Measurements from ENCODE around the gene FCN3.

The FCN3 gene

GRCh38 chr1:27380224-27380623 is 5.6 kb upstream of the FCN3 start:
- no peak for DNase-seq (ENCODE audit: low read depth in 2 of 2)

DNA sequence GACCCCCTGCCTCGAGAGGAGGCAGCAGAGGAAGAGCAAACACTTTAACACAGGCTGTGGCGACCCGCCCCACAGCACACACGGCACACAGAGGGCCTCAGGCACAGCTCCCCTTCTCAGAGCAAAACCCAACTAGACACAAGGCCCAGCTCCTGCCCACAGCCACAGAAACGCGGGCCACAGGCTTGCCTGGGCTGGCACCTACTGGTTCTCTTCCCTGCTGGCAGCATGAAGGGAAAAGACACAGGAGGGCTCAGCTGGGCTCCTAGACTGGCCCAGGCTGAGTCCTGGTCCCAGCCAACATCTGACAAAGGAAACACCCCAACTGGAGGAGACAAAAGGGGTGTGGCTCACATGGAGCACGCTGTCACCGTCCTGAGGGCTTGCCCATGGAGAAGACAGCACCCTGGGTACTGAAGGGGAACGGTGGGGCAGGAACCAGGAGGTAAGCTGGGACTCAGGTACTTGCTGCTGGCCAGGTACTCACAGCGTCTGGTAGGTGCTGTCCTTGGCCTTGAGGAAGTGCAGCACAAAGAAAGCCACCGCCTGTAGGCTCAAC is 5.0 kb upstream of the FCN3 start:
- DNase-seq (ENCODE audit: low read depth in 2 of 2) = no peak

- DNase-seq (ENCODE audit: low read depth in 2 of 2) = no peak
Measured at GRCh38 chr1:27377760-27378495, 3.3 kb upstream of the FCN3 start.

DNA sequence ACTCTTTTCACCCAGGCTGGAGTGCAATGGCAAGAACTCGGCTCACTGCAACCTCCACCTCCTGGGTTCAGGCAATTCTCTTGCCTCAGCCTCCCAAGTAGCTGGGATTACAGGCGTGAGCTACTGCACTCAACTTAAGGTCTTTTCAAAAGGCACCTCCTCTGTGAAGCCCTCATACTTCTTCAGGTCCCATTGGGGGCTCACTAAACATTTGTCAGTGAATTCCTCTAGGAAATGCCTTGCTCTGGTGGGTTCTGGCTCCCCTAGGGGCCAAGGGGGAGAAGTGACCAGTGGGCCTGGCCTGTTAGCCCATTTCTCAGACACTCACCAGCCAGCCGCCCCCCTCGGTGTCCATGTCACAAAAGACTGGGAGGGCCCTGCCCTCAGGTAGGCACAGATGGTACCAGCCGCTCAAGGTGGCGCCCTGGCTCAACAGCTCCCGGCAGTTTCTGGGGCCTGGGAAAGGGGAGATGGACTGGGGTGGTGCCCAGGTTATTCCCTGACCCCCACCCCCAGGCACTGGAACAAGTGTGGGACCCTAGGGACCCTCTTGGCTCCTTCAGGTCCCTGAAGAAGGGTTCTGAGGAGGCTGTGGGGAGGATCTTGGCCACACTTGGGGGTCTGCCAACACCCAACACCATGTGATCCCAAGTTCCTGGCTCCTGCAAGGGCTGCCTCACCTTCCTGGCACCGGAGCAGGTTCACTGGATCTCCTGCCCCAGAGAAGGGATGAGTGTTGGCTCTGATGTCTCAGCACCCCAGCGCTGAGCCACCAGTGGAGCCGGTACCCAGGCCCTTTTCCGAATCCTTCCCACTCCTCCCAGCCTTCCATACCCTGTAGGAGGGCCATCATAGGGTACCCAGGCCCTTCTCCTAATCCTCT is 1.6 kb downstream of the FCN3 start:
- DNase-seq (ENCODE audit: low read depth in 2 of 2) = no peak

- no peak for DNase-seq (ENCODE audit: low read depth in 2 of 2)
Measured at GRCh38 chr1:27372022-27372807, 2.4 kb downstream of the FCN3 start.

DNA sequence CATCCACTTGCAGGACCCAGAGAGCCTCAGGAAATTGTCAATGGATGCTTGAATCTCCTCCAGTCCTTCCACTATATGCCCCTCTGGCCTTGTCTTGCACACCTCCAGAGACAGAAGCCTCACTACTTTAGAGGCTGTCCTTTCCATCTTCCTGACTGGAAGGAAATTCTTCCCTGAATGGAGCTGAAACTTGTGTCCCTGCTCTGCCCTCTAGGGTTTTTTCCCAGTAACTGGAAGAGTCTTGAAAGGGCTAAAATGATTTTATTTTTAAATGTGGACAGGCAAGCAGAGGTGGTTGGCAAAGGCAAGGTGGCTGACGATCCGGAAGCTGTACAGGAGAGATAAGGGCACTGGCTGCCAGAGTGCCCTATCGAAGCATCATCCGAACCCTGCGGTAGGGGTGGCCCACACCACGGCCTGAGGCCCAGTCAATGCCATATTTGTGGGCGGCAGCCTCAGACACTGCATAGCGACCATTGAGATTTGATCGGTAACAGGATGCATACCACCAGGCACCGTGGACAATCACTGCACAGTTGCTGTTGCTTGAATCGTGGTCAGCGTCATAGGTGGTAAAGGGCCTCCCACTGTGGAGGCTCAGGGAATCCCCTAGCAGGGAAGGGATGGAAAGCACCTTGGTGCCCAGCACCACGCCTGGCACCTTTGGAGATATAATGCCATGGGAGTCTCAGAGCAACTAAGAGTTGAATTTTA is 5.6 kb downstream of the FCN3 start:
- DNase-seq (ENCODE audit: low read depth in 2 of 2) = no peak

GRCh38 chr1:27367160-27367650 is 7.4 kb downstream of the FCN3 start:
- DNase-seq (ENCODE audit: low read depth in 2 of 2) = no peak

DNA sequence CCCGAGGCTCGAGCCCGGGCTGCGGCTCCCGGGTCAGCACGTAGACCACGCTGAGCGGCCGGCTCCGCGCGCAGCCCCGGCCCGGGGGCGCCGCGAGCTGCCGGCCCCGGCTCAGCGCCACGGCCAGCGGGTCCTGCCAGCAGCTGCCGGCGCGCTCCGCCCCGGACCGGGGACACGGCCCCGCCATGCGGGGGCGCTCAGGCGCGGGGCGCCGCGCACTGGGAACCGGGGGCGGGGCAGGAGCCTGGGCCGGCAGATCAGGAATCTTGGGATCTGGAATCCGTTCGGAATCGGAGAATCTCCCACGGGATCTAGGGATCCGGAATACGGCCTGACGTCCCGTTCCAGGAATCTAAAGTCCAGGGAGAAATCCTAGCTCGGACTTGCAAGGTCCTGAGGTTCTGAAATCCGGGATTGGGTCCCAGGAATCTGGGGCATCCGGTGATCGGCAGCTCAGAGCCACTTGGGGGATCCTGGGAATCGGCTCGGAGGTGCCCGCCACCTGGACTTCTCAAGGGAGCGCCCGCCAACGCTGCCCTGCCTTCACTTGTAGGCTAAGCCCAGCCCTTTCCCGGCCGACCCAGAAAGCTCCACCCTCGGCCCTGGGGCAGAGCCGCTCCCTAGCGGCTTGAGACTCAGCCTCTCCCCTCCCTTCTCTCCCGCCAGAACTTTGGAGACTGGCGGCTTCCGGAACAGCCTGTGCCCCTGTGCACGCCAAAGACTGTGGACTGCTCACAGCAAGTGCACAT is 8.0 kb downstream of the FCN3 start, which contains the start of gene MAP3K6:
MAP3K6 (minus strand) TSS at position 551 of the 749 bp plus-strand sequence; CDS start at position 187, 364 bp downstream.
- DNase-seq (ENCODE audit: low read depth in 2 of 2) = no peak

DNA sequence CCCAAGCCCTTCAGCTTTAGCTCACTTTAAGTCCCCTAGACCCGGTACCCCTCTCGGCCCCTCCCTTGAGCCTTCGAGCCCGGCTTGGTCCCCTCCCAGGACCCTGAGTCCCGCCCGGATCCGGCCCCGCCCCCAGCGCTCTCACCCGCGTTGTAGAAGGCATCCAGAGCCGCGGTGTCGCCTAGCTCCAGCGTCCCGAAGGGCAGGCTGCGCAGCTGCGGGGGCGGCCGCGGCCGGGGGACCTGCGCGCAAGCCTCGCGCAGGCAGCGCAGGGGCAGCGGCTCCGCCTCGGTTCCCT is 8.6 kb downstream of the FCN3 start:
- DNase-seq (ENCODE audit: low read depth in 2 of 2) = peak; percentile 27 to 49

- peak; percentile 57 to 61 for DNase-seq (ENCODE audit: low read depth in 2 of 2)
Measured at GRCh38 chr1:27365372-27366112, 9.1 kb downstream of the FCN3 start.

GRCh38 chr1:27364696-27365371 is 9.8 kb downstream of the FCN3 start:
- no peak for DNase-seq (ENCODE audit: low read depth in 2 of 2)

GRCh38 chr1:27363766-27364695 is 10.6 kb downstream of the FCN3 start:
- DNase-seq (ENCODE audit: low read depth in 2 of 2) = no peak

DNA sequence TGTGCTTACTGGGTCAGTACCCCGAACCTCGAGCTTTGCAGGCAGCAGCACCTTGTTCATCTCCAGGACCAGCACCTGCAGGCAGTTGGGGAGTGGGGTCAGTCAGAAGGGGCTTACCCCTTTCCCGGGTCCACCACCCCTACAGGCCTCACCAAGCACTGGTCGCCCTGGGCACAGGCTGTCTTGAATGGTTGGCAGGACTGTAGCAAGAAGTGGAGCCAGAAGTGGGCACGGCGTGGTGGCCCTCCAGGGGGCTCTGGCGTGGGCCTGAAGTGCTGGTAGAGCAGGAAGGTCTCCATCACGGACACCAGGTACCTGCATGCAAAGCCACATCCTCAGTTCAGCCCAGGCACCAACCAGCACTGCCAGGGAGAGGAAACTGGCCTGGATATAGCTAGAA is 13.1 kb downstream of the FCN3 start:
- no peak for DNase-seq (ENCODE audit: low read depth in 2 of 2)

DNA sequence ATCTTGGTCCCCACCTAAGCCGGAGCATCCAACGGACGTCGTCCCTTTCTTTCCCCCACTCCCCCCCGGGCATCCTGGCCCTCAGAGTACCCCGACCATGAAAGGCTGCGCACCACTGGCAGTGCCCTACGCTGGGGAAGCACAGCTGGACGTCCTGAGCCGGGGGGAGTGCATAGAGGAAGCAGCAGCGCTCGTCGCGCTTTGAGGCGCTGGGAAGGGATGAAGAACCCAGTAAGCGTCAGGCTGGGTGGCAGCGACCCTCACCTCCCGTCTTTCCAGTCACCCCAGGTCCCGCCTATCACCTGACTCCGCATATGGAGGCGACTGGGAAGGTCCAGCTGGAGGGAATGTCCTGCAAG is 13.6 kb downstream of the FCN3 start:
- no peak for DNase-seq (ENCODE audit: low read depth in 2 of 2)

GRCh38 chr1:27360159-27361043 is 14.2 kb downstream of the FCN3 start:
- no peak for DNase-seq (ENCODE audit: low read depth in 2 of 2)

DNA sequence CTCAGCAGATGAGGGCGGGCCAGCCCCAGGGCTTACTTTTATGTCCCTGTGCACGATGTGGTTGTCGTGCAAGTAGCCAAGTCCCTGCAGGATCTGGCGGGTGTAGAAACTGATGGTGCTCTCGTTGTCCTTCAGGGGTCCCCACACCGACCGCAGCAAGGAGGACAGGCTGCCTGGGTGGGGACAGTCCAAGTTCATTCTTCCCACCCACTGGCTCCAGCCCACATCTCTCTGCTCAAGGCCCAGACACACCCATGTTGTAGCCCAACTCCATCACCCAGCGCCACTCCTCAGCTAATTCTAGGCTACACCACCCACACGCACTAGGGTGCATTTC is 14.8 kb downstream of the FCN3 start:
- no peak for DNase-seq (ENCODE audit: low read depth in 2 of 2)

DNA sequence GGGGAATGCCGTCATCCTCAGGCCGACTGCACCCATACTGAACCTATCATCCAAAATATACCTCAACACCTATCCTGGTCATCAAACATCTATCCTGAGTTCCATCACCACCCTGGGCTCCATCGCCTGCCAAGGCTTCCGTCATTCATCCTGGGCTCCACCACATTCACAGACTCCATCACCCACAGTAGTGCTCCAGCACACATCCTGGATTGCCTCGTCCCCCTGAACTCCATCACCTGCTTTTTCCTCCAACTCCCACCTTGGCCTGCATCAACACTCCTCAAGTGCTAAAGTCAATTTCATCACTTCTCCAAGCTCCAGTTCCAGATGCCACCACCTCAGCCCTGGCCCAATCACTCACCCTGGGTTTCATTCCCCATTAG is 15.7 kb downstream of the FCN3 start:
- DNase-seq (ENCODE audit: low read depth in 2 of 2) = no peak

All from stimulated activated CD8-positive, alpha-beta memory T cell treated with anti-CD3 and anti-CD28 coated beads, Interleukin-7, amount 100 ng/mL, for 1 hour (primary cell).